EH (cell line): Measurements from ENCODE around the gene TRAIP.
"Not testable (repeated sequence)": the region's sequence is repeated elsewhere in the genome, so short reads cannot be mapped to it uniquely, and the experiment has no call there.

ENCODE experiments used
- DNase-seq: peaks from one replicate; pipeline ENCODE4 v3.0.0-alpha.2; 2015; ENCODE audit warnings: low read depth

The TRAIP gene

GRCh38 chr3:49823131-49823530 lies 33.2 kb downstream of the TRAIP start:
- not testable (repeated sequence) for DNase-seq

GRCh38 chr3:49813497-49814174 lies 42.7 kb downstream of the TRAIP start, which contains the start of gene UBA7:
TSS of gene UBA7 (minus strand) at chr3:49813953. CDS start at chr3:49813787, 166 bp downstream.
- peak; percentile 82 for DNase-seq

GRCh38 chr3:49812916-49813496 lies 43.4 kb downstream of the TRAIP start:
- peak; percentile 13 for DNase-seq

- peak; percentile 19 for DNase-seq
Measured at GRCh38 chr3:49807431-49808114, 48.8 kb downstream of the TRAIP start.

- DNase-seq, result no peak
Measured at GRCh38 chr3:49806850-49807249, 49.5 kb downstream of the TRAIP start.

- no peak for DNase-seq
Measured at GRCh38 chr3:49805897-49806701, 50.3 kb downstream of the TRAIP start.

- peak; percentile 69 for DNase-seq
Measured at GRCh38 chr3:49805367-49805782, 51.0 kb downstream of the TRAIP start.

GRCh38 chr3:49804141-49805041 lies 52.0 kb downstream of the TRAIP start:
- no peak for DNase-seq

GRCh38 chr3:49803465-49804140 lies 52.8 kb downstream of the TRAIP start:
- DNase-seq, result no peak

GRCh38 chr3:49802719-49803464 lies 53.5 kb downstream of the TRAIP start, which contains the start of gene INKA1:
TSS of gene INKA1 (plus strand) at chr3:49803261. CDS start at chr3:49803393, 132 bp downstream.
- peak; percentile 83 for DNase-seq

GRCh38 chr3:49801160-49801559 lies 55.2 kb downstream of the TRAIP start:
- no peak for DNase-seq

GRCh38 chr3:49799761-49800160 lies 56.6 kb downstream of the TRAIP start, which contains the start of gene CDHR4:
TSS of gene CDHR4 (minus strand) at chr3:49799873. CDS start at chr3:49799812, 61 bp downstream.
- peak; percentile 82 for DNase-seq

- DNase-seq, result no peak
Measured at GRCh38 chr3:49799105-49799504, 57.3 kb downstream of the TRAIP start.

- DNase-seq, result no peak
Measured at GRCh38 chr3:49794926-49795905, 61.1 kb downstream of the TRAIP start.

GRCh38 chr3:49794431-49794830 lies 61.9 kb downstream of the TRAIP start:
- no peak for DNase-seq

GRCh38 chr3:49793486-49794085 lies 62.8 kb downstream of the TRAIP start:
- DNase-seq, result no peak

- no peak for DNase-seq
Measured at GRCh38 chr3:49792371-49793150, 63.8 kb downstream of the TRAIP start.
